BLaER1 treated with 17β-estradiol and CSF1 and Interleukin-3, amounts not matched to agents 10 nM and 100 nM (cell line): ENCODE results near the gene KIF5C.
A peak's percentile ranks its signal among the peaks of the same experiment; 100 is the strongest.

ENCODE experiments used
- H3K27ac ChIP-seq, 11 experiments: shearing (Covaris generic); formaldehyde crosslinking; 2 replicates each; pipeline ENCODE4 v1.8.1; 2022
- H3K27me3 ChIP-seq, 11 experiments: shearing (Covaris generic); formaldehyde crosslinking; 2 replicates each; pipeline ENCODE4 v1.8.1; 2022
- H3K36me3 ChIP-seq, 11 experiments: shearing (Covaris generic); formaldehyde crosslinking; 2 replicates each; pipeline ENCODE4 v1.8.1; 2022
- H3K4me1 ChIP-seq, 10 experiments: shearing (Covaris generic); formaldehyde crosslinking; 2 replicates each; pipeline ENCODE4 v1.8.1; 2022
- H3K4me2 ChIP-seq, 11 experiments: shearing (Covaris generic); formaldehyde crosslinking; 2 replicates each; pipeline ENCODE4 v1.8.1; 2022
- H3K4me3 ChIP-seq, 10 experiments: shearing (Covaris generic); formaldehyde crosslinking; 2 replicates each; pipeline ENCODE4 v1.8.1; 2022
- H3K9ac ChIP-seq, 11 experiments: shearing (Covaris generic); formaldehyde crosslinking; 2 replicates each; pipeline ENCODE4 v1.8.1; 2022
- H3K9me3 ChIP-seq, 11 experiments: shearing (Covaris generic); formaldehyde crosslinking; replicated peaks in 1 of 11; 2 replicates each; pipeline ENCODE4 v1.8.1; 2022
- H4K20me1 ChIP-seq, 11 experiments: shearing (Covaris generic); formaldehyde crosslinking; 2 replicates each; pipeline ENCODE4 v1.8.1; 2022
- Cebpa-rat ChIP-seq, 11 experiments: shearing (Covaris generic); IDR thresholded peaks; 2 replicates each; pipeline ENCODE4 v1.8.1; 2022

The KIF5C gene

GRCh38 chr2:149023091-149023490, 148.1 kb downstream of the KIF5C start:
- no peak for TF ChIP-seq Cebpa-rat (IDR thresholded peaks at IDR 0.05)
- no peaks in the 10 kb centered on the region for H3K9me3 ChIP-seq

GRCh38 chr2:149027590-149028250, 152.7 kb downstream of the KIF5C start:
- H3K4me2 ChIP-seq: no peak overlapping the region
- no peaks in the 10 kb centered on the region for H3K27me3 ChIP-seq
- peaks cover 14 to 28% (median 23%) of the 10 kb centered on the region in 10 experiments for H3K4me1 ChIP-seq
- no peak overlapping the region for H3K4me3 ChIP-seq
- no peak overlapping the region for H3K9ac ChIP-seq
- H4K20me1 ChIP-seq: no peaks in the 10 kb centered on the region
- H3K36me3 ChIP-seq: no peaks in the 10 kb centered on the region
- TF ChIP-seq Cebpa-rat (IDR thresholded peaks at IDR 0.05): no peak
- H3K9me3 ChIP-seq: no peaks in the 10 kb centered on the region
- no peak overlapping the region for H3K27ac ChIP-seq

More at GRCh38 chr2:149023091-149023490, 148.1 kb downstream of the KIF5C start:
- Histone ChIP-seq H3K27me3 (0 out of 22 replicates have a peak, but pooled peaks cover 0 to 5% (median 0%) of the 10 kb centered on the region in 11 experiments), H3K4me1 (peaks cover 30 to 49% (median 40%) of the 10 kb centered on the region in 10 experiments), H3K4me3 (no peak overlapping the region; a peak in 1 of 20 replicates), H3K36me3 (no peaks in the 10 kb centered on the region), H4K20me1 (no peaks in the 10 kb centered on the region), H3K9ac (no peak overlapping the region), H3K27ac (no peak overlapping the region), H3K4me2 (peak overlapping the region; percentile 5 to 79 (median 56); a peak in 18 of 22 replicates)

GRCh38 chr2:149028377-149028776, 153.3 kb downstream of the KIF5C start:
- no peak for TF ChIP-seq Cebpa-rat (IDR thresholded peaks at IDR 0.05)
- H3K4me3 ChIP-seq: no peak overlapping the region

GRCh38 chr2:149028891-149029290, 153.9 kb downstream of the KIF5C start:
- Histone ChIP-seq H3K4me3 (no peak overlapping the region), H3K36me3 (no peaks in the 10 kb centered on the region), H3K4me1 (peaks cover 8 to 17% (median 11%) of the 10 kb centered on the region in 10 experiments), H4K20me1 (no peaks in the 10 kb centered on the region), H3K9me3 (no peaks in the 10 kb centered on the region), H3K4me2 (no peak overlapping the region), H3K27ac (no peak overlapping the region), H3K27me3 (no peaks in the 10 kb centered on the region), H3K9ac (no peak overlapping the region)
- TF ChIP-seq Cebpa-rat (IDR thresholded peaks at IDR 0.05): no peak

More at GRCh38 chr2:149028377-149028776, 153.3 kb downstream of the KIF5C start:
- Histone ChIP-seq H3K36me3 (no peaks in the 10 kb centered on the region), H3K4me2 (no peak overlapping the region), H3K27me3 (no peaks in the 10 kb centered on the region), H3K9me3 (no peaks in the 10 kb centered on the region), H3K27ac (no peak overlapping the region), H3K9ac (no peak overlapping the region), H3K4me1 (peaks cover 10 to 22% (median 16%) of the 10 kb centered on the region in 10 experiments), H4K20me1 (no peaks in the 10 kb centered on the region)

GRCh38 chr2:149029307-149029965, 154.4 kb downstream of the KIF5C start:
- Histone ChIP-seq H3K9ac (no peak overlapping the region), H3K27me3 (no peaks in the 10 kb centered on the region), H3K4me3 (no peak overlapping the region), H3K9me3 (no peaks in the 10 kb centered on the region), H4K20me1 (no peaks in the 10 kb centered on the region), H3K4me2 (no peak overlapping the region), H3K36me3 (no peaks in the 10 kb centered on the region), H3K4me1 (peaks cover 8 to 14% (median 11%) of the 10 kb centered on the region in 10 experiments; a peak in 19 of 20 replicates), H3K27ac (no peak overlapping the region)
- TF ChIP-seq Cebpa-rat (IDR thresholded peaks at IDR 0.05): no peak

GRCh38 chr2:149031396-149031795, 156.4 kb downstream of the KIF5C start:
- H3K9me3 ChIP-seq: no peaks in the 10 kb centered on the region
- no peak for TF ChIP-seq Cebpa-rat (IDR thresholded peaks at IDR 0.05)

GRCh38 chr2:149033716-149034115, 158.7 kb downstream of the KIF5C start:
- no peaks in the 10 kb centered on the region for H4K20me1 ChIP-seq
- H3K4me3 ChIP-seq: no peak overlapping the region
- H3K27me3 ChIP-seq: no peaks in the 10 kb centered on the region
- TF ChIP-seq Cebpa-rat (IDR thresholded peaks at IDR 0.05): no peak
- H3K4me2 ChIP-seq: no peak overlapping the region
- peaks cover 8 to 22% (median 12%) of the 10 kb centered on the region in 10 experiments; a peak in 19 of 20 replicates for H3K4me1 ChIP-seq
- no peak overlapping the region for H3K27ac ChIP-seq
- H3K9me3 ChIP-seq: peaks cover 0 to 6% (median 5%) of the 10 kb centered on the region in 11 experiments; a peak in 14 of 22 replicates
- no peak overlapping the region for H3K9ac ChIP-seq
- no peaks in the 10 kb centered on the region for H3K36me3 ChIP-seq

More at GRCh38 chr2:149031396-149031795, 156.4 kb downstream of the KIF5C start:
- no peaks in the 10 kb centered on the region for H3K27me3 ChIP-seq
- H3K9ac ChIP-seq: no peak overlapping the region
- H3K4me1 ChIP-seq: peaks cover 8 to 16% (median 12%) of the 10 kb centered on the region in 10 experiments; a peak in 19 of 20 replicates
- no peak overlapping the region for H3K4me3 ChIP-seq
- H4K20me1 ChIP-seq: no peaks in the 10 kb centered on the region
- no peak overlapping the region for H3K27ac ChIP-seq
- no peaks in the 10 kb centered on the region for H3K36me3 ChIP-seq
- H3K4me2 ChIP-seq: peak overlapping the region in 8 of 11 experiments; percentile 29 to 52 (median 45); a peak in 10 of 22 replicates

GRCh38 chr2:149034406-149034805, 159.4 kb downstream of the KIF5C start:
- Histone ChIP-seq H4K20me1 (no peaks in the 10 kb centered on the region), H3K36me3 (no peaks in the 10 kb centered on the region), H3K4me2 (no peak overlapping the region), H3K4me1 (peaks cover 8 to 22% (median 12%) of the 10 kb centered on the region in 10 experiments; a peak in 19 of 20 replicates), H3K27me3 (no peaks in the 10 kb centered on the region), H3K9ac (no peak overlapping the region), H3K27ac (no peak overlapping the region), H3K9me3 (peaks cover 0 to 12% (median 9%) of the 10 kb centered on the region in 11 experiments; a peak in 15 of 22 replicates), H3K4me3 (no peak overlapping the region)
- no peak for TF ChIP-seq Cebpa-rat (IDR thresholded peaks at IDR 0.05)

- Histone ChIP-seq H3K4me3 (no peak overlapping the region), H3K27ac (no peak overlapping the region), H3K36me3 (no peaks in the 10 kb centered on the region), H3K9me3 (peaks cover 0 to 12% (median 9%) of the 10 kb centered on the region in 11 experiments; a peak in 15 of 22 replicates), H4K20me1 (no peaks in the 10 kb centered on the region), H3K9ac (no peak overlapping the region), H3K4me1 (peaks cover 7 to 19% (median 11%) of the 10 kb centered on the region in 10 experiments; a peak in 19 of 20 replicates), H3K27me3 (no peaks in the 10 kb centered on the region), H3K4me2 (peak overlapping the region in 3 of 11 experiments; percentile 10 to 18 (median 11); a peak in 3 of 22 replicates)
- TF ChIP-seq Cebpa-rat (IDR thresholded peaks at IDR 0.05): no peak
Observed at GRCh38 chr2:149036507-149037293, 161.7 kb downstream of the KIF5C start.
